SKM-1 treated with dmso at 0.1 percent for 144 hours (cell line): ENCODE measurements around the gene CCNC.
"Not testable (repeated sequence)": the region's sequence is repeated elsewhere in the genome, so short reads cannot be mapped to it uniquely, and the experiment has no call there.

Experiments used
- DNase-seq: peaks from one replicate; lab custom pipeline; 2025; ENCODE audit not compliant: unreplicated experiment; lab: John Stamatoyannopoulos, UW

Gene CCNC

DNA sequence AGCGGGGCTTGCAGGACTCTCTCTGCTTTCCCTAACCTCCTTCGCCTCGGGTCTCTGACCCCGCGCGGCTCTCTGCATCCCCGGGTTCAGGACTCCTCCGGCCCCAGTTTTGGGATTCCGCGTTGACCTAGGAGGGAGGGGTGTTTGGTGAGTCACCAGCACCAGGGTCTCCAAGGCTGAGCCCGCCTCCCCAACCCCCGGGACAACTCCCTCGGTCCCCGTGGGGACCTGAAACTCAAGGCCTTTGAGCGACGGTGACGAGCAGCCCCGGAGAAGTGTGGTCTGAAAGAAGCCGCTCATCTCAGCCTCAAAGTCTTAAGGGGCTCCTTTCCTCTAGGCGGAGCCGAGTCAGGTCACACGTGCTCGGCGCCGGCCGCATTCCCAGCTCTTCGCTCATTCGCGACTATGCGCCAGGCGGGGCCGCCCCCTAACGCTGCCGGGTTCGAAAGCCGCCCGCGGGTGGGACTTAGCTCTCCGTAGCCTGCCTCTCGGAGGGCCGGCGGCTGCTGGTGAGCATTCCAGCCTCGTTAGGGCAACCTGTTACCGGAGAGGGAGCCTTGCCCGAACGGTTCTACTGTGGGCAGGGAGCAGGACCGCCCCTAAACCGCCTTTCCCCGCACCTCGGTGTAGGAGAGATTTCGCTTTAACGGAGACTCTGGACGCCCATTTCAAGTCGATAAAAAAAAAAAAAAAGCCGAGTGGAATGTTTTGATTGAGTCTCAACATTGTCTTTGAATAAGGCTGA, 35.1 kb upstream of the CCNC start:
- no peak for DNase-seq

DNA sequence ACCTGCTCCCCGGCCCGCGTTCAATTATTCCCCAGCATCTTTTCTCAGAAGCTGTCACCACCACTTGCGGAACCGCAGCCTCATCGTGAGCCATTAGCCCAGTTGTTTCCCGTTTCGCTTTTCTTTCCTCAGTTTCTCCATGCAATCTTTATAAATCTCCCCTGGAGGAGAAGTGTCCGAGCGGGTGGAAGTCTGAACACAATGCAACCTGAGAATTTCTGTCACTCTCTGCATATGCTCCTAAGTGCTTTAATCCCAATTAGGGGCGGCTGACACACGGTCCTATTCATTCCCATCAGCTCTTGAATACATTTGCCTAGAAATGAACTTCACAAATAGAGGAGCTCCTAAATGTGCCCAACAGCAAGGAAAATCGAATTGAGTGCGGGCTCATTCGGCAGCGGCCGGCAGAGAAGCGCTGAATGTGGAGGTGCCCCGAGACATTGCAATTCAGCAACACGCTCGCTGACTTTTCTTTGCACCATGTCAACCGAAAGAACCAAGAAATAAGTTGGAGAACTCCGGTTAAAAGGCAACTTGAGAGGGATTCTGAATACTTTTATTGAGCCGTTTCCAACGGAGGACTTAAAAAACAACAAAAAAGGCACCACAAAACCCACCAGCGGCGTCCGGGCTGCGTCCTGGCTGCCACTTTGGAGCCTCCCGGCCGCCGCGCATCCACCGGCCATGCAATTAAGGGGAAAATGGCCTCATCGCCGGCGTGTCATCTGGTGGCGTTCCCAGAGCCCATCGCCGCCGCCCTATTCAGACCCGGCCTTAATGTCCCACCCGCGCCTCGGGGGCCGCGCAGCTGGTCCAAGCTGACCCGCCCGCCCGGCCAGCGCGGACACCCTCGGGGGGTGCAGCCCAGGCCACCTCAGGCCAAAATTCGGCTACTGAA, 34.3 kb upstream of the CCNC start:
- DNase-seq, result no peak

DNA sequence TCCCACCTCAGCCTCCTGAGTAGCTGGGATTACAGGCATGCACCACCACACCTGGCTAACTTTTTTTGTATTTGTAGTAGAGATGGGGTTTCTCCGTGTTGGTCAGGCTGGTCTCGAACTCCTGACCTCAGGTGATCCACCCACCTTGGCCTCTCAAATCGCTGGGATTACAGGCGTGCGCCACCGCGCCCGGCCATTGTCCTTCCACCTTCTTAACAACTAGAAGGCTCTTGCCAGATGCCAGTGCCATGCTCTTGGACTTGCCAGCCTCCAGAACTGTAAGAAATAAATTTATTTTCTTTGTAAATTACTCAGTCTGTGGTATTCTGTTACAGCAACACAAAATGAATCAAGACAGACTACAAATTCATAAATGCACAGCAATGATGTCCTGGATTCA, 26.2 kb upstream of the CCNC start:
- DNase-seq, result not testable (repeated sequence)

DNA sequence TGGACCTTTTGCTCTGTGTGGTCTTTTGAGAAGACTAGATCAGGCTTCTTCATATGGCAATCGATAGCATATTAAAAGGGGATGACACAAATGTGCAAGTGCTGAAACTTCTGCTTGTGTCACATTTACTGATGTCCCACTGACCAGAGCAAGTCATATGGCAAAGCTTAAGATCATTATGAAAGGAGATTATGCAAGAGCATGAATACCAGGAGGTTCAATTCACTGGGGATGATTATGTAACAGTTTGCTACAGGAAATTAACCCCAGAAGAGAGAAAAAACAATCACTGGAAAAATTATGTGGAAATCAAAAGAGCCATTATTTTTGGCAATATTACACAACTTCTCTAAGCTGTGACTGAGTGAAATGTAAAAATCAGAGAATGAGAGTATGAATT, 24.4 kb upstream of the CCNC start:
- DNase-seq, result peak; percentile 88

DNA sequence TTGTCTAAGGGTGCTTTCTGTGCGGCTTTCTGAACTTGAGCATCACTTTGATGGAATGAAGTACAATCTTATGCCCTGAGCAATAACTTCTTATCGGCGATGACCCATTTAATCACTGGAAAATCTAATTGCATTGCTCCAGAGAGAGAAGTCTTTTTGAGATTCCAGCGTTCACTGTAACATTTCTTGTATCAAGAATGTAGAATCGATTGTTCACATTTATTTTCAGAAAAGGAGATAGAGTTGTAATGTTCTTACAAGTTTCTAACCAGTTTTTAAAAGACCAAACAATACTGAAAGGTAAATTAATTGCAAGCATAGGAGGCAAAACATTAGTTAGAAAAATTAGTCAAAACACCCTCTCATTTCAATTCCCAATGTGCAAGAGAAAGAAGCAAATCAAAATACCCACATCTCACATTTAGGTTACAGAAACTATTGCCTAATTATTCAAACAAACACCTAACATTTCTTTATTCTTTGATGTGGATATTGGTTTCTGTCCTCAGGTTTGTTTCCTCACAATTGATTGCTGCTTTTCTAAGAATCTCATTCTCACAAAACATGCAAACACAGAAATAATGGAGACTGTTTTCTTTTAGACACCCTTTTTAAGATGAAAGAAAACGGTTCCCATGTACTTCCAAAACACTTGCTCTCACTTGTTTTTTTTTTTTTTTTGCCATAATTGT, 23.4 kb upstream of the CCNC start:
- DNase-seq, result no peak

DNA sequence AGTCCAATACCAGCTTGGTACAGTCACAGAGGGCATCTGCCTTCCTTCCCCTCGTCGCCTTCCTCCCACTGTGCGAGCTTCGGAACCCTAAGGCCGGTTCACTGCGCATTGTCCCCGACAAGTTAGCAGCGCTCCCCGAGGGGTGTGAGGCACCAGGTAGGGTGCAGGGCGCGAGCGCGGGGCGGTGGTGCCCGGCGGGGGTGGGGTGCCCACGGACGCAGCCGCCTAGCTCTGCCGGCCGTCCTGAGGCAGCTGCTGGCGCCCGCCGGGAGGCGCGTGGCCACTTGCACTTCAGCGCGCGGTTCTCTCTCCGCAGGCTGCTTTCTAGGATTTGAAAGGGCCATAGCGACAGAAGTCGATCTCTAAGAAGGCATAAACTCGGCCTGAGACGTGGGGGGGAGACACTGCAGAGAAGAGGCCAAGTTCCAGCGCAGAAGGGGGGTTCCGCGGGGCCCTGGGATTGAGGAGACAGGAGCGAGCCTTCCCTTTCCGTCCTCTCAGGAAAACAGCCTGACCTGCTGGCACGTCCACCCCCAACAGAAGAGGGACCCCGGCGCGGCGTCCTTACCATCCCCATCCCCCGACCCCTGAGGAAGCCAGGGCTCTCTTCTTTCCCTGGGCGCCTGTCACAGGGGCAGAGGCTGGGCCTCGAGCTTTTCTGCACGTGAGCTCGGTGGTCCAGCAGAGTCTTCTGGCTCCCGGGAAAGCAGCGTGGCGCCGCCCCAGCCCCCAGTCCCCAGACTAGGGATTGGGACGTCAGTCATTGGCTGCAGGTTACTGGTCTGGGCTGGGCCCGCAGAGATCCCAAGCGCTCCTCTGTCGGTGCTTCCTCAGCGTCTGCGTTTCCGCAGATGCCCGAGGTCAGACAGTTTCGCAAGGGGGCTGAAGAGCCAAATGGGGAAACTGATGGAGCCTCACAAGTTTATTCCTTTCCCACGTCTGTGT, 22.5 kb upstream of the CCNC start:
- peak; percentile 69 for DNase-seq

DNA sequence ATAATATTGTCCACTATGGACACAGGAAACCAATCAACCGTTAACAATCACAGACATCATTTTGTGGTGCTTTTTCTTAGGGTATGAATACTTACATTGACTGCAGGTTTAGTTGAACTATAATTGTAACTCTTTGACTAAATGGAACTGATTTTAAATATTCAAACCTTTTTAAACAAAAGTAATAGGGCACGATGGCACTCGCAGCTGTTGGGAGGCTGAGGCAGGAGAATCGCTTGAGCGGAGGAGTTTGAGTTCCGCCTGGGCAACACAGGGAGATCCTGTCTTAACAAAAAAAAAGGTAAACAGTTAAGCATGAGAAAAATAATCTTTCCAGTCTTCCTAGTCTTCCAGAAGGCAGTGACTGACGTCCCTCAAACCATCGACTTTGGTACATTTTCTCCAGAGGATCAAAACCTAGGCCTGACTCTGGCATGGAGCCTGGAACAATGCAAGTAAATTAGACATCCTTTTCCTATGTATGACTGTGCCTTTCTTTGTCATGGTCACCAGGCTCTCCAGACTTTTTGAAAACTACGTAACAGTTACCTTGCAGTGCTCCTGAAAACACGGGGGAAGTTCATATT, 21.5 kb upstream of the CCNC start:
- DNase-seq, result no peak

DNA sequence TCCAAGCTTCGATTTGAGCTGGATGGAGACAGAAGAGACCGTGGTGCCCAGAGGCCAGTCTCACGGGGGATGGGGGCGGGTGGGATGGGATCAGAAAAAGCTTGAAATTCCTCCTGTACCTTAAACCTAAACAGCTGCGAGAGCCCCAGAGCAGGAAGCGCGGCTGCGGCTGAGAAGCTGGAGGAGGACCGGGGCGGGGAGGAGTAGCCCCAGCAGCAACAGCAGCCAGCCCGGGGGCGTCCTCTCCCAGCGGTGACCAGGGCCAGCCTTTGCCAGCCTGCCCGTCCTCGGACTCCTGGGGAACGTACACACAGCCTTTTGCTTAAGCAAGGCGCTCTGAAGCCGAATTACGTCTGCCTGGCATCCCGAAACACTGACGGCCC, 20.8 kb upstream of the CCNC start:
- DNase-seq, result no peak

DNA sequence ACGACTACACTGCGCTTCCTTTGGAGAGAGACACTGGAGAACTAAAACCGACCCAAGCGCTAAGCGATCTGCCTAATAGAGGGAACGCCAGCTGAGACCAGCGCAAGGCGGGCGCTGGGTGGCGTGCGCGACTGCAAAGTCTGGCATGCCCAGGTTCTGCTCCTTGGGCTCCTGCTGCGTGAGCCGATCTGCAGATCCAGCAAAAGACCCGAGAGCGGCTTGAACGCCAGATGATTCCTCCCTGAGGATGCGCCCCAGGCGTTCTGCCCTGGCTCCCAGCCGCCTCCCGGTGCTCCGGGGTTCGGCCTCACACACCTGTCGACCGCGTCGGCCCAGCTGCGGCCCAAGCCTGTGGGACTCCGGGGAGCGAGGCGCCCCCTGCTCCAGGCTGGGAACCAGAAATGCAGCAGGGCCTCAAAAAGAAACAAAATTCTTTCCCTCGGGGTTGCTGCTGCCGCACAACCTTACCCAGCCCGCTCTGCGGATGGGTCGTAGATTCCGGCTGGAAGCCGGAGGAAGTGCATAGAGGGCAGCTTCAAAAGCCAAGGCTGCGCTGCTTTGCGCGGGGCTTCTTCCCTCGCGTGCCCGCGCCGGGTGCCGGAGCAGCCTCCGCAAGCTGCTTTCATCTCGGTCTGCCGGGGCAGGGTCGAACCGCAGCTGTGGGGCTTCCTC, 20.3 kb upstream of the CCNC start:
- DNase-seq, result no peak

DNA sequence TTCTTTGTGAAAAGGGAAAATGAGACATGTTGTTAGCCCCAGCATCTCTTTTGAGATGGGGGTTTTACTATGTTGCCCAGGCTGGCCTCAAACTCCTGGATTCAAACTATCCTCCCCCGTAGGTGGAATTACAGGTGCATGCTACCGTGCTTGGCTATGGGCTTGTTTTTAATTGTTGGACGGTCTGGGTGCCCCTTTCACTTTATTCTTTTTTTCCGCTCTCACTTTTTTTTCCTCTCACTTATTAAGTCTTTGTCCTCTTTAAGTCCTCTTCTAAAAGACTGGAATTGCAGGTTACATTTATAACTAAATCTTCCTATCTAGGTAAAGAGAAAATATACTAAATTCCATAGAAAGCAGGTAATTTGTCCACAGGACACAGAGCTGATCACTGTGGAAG, 19.3 kb upstream of the CCNC start:
- DNase-seq, result no peak

DNA sequence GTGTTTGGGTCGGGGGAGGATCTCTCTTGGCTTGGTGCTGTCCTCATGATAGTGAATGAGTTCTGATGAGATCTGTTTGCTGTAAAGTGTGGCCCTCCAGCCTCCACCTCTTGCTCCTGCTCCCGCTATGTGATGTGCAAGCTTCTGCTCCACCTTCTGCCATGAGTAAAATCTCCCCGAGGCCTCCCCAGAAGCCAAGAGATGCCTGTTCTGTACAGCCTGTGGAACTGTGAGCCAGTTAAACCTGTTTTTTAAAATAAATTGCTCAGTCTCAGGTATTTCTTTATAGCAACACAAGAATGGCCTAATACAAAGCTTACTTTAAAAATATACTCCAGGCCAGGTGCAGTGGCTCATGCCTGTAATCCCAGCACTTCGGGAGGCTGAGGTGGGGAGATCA, 11.3 kb upstream of the CCNC start:
- no peak for DNase-seq

DNA sequence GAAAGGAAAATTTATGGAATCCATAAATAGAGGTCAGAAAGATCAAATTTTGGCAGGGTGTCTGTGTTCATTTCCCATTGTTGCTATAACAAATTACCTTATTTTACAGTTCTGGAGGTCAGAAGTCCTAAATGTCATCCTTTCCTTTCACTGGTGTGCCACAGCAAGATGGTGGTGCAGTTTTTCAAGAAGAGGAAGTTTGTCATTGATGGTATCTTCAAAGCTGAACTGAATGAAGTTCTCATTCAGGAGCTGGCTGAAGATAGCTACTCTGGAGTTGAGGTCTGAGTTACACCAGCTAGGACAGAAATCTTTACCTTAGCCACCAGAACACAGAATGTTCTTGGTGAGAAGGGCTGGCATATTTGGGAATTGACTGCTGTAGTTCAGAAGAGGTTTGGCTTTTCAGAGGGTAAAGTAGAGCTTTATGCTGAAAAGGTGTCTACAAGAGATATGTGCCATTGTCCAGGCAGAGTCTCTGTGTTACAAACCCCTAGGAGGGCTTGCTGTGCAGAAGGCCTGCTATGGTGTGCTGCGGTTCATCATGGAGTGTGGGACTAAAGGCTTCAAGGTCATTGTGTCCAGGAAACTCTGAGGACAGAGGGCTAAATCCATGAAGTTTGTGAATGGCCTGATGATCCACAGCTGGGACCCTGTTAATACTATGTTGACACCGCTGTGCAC, 7.2 kb upstream of the CCNC start:
- no peak for DNase-seq

DNA sequence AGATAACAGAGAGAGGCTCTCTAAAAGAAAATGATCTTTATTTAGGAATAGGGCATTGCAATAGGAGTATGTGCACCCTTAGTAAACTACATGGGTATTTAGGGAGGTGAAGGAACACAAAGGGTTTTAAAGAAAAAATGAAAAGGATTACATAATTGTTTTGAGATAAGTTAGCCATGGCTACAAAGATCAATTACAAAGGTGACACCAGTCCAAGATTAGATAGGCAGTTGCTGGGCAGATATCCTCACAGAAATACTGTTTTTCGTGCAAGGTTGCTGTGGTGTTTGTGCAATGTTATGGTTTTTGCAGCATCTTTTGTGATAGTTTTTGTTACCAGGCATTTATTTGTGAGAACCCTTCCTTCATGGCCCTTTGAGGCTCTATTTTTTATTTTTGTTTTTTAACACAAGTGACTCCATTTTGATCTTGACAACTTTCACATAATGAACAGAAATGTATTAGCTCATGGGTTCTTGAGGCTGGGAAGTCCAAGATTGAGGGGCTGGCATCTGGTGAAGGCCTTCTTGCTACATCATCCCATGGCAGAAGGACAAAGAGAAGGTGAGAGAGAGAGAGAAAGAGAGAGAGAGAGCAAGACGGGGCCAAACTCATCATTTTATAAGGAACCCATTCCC, 5.6 kb upstream of the CCNC start:
- no peak for DNase-seq

DNA sequence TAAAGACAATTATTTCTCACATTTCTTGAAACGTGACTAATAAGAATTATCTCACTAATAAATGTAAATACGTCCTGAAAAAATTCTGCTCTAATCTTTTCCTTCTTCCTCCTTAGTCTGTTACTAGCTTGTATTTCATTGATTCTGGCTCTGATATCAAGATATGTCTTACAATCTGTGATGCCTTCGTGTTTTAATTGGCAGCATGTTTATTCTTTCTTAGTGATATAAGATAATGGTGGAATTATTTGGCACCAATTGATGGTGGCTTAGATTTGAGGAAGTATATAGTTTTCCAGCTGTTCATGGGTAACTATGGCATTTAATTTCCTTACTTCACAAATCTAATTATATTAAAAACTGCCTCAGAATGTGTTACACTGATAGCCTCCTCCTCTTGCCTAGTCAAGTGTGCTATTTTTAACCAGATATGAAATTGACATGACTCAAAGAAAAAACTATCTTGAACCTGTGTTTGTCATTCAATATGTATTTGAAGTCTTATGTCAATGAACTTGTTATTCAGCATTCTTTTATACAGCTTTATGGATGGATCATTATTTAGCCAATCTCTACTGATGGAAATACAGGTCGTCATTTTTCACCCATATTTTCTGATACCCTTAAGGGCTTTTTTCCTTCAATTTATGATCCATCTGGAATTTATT, 5.3 kb downstream of the CCNC start:
- DNase-seq, result no peak

DNA sequence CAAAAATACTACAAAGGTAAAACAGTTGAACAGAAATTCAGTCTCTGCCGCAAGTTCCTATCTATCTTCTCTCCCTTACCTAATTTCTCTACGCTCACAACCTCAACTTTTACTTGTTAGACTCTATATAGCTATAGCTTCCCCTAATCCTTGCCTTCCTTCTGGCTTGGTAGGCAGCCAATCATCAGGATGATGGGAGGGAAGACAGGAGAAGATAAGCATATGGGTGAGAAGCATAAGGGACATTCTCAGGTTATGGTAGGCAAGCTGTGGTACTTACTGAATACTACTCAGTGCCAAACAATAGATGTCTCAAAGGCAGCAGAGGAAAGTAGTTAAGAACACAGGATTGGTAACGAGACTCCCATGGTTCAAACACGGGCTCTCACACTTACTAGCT, 7.8 kb downstream of the CCNC start:
- DNase-seq, result no peak

DNA sequence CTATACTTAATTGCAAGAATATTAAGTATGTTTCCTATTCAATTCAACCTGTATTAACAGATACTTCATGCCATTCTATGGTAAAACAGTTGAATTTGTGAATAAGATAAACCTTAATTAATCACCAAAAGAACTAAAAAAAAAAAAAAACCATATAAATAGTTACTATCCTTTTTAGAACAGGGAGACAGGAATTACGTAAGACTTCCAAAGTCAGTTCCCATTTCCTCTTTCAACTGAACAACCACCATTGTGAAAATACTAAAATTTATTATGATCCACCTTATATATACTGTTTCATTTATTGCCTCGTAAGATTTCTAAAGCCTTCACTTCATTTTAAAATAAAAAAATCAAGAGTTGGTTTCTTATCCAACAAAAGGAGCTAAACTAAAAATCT, 9.4 kb downstream of the CCNC start:
- peak; percentile 24 for DNase-seq

DNA sequence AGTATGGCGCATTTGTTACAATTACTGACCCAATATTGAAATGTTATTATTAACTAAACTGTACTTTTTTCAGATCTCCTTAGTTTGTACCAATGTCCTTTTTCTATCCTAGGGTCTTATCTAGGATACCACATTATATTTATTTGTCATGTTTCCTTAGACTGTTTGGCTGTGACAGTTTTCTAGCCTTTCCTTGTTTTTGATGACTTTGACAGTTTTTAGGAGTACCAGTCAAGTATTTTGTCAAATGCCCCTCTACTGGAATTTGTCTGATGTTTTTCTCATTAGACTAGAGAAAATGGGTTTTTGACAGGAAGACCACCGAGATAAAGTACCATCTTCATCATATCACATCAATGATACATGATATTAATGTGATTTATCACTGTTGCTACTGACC, 14.6 kb downstream of the CCNC start:
- DNase-seq, result no peak

DNA sequence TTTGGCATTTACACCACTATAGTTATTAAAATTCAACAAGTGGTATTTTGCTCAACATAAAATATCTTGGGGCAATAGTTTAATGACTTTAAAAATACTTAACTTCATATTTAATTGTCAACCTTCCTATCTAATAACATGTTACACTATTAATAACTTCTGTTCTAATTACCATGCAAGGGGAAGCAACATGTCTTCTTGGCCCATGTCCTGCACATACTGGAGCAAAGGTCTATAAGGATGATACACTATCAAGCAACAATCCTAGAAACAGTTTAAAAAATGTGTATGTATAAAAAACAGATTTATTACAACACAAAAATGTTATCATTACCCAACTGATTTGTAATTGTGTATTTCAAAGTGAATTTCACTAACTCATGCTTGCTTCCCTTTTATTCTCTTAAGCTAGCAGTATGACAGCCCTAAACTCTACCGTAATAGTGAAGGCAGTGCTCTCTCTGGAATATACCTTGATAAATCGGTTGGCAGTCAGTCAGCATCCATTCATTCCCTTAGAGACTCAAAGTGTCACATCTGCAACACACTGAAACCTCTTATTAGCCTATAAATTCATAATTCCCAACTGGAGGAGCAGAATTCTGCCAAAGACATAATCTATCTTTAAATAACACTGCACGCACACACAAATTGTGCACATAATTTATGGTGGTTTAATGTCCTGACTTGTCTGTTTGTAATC, 18.3 kb downstream of the CCNC start:
- DNase-seq, result no peak
